ENCODE data around the gene COL5A3. TPM values are rescaled to one million over a fixed set of nuclear protein-coding genes. Genes with fewer than 3 reads are reported as not detected.

The COL5A3 gene
- polyA plus RNA-seq, 1 donor (not counting 4 experiments of a cell fraction or from before 2014, with no cell fraction given): 0.43 TPM

DNA sequence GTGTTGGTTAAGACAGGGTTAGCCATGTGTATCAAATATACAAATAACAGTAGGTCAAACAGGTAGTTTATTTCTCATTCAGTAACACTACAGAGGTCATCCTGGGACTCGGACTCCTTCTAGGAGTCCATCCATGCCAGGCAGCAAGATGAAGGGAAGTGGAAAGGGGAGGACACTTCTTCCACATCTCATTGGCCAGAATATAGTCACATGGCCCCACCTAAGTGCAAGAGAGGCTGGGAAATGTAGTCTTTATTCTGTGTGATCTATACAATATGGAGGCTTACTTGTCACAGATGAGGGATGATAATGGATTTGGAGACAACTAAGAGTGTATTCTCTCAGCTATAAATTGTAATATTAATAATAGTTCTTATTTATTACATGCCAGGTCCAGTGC lies 34.1 kb upstream of the COL5A3 start:
- Histone ChIP-seq H3K36me3 (ENCODE audit: control insufficient read depth in 2 of 2, extremely low read depth in 1 of 2, insufficient read depth in 2 of 2, low read length in 2 of 2) (no peaks in the 10 kb centered on the region), H3K9ac (ENCODE audit: control insufficient read depth, extremely low read depth, insufficient read depth, low read length) (no peak overlapping the region), H2AFZ (ENCODE audit: control insufficient read depth, low read length) (no peak overlapping the region), H3K27me3 (ENCODE audit: control insufficient read depth, extremely low read depth, insufficient read depth, low read length) (no peaks in the 10 kb centered on the region), H3K27ac (ENCODE audit: control insufficient read depth, insufficient read depth, low read length) (no peak overlapping the region), H3K4me2 (ENCODE audit: control insufficient read depth, extremely low read depth, insufficient read depth, low read depth, low read length) (no peak overlapping the region), H3K79me2 (ENCODE audit: control insufficient read depth, insufficient read depth, low read length) (no peaks in the 10 kb centered on the region), H4K20me1 (ENCODE audit: control insufficient read depth, extremely low read depth, insufficient read depth, low read length) (no peaks in the 10 kb centered on the region), H3K4me1 (ENCODE audit: control insufficient read depth, extremely low read depth, insufficient read depth, low read length) (no peaks in the 10 kb centered on the region), H3K9me3 (ENCODE audit: control insufficient read depth, low read depth, low read length) (peaks cover 14% of the 10 kb centered on the region), H3K9me1 (ENCODE audit: control insufficient read depth, extremely low read depth, insufficient read depth, low read length) (no peaks in the 10 kb centered on the region), H3K4me3 (ENCODE audit: control insufficient read depth in 2 of 3, extremely low read depth in 1 of 3, insufficient read depth in 2 of 3, low read depth in 1 of 3, low read length in 3 of 3) (no peak overlapping the region)
- DNase-seq (ENCODE audit: low read depth, low spot score): no peak
- no peak for FAIRE-seq
- dilution Hi-C loops (cut with MboI; ENCODE audit: extremely low pct_ligation_motif_present, low sequenced_read_pairs): no loop called here
- TF ChIP-seq, protein P1, sequence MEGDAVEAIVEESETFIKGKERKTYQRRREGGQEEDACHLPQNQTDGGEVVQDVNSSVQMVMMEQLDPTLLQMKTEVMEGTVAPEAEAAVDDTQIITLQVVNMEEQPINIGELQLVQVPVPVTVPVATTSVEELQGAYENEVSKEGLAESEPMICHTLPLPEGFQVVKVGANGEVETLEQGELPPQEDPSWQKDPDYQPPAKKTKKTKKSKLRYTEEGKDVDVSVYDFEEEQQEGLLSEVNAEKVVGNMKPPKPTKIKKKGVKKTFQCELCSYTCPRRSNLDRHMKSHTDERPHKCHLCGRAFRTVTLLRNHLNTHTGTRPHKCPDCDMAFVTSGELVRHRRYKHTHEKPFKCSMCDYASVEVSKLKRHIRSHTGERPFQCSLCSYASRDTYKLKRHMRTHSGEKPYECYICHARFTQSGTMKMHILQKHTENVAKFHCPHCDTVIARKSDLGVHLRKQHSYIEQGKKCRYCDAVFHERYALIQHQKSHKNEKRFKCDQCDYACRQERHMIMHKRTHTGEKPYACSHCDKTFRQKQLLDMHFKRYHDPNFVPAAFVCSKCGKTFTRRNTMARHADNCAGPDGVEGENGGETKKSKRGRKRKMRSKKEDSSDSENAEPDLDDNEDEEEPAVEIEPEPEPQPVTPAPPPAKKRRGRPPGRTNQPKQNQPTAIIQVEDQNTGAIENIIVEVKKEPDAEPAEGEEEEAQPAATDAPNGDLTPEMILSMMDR (optimal IDR thresholded peaks at IDR 0.05 in 1 of 3, IDR thresholded peaks at IDR 0.05 in 1 of 3, conservative IDR thresholded peaks at IDR 0.05 in 1 of 3; ENCODE audit: extremely low read depth in 1 of 3, insufficient read depth in 2 of 3, low read length in 3 of 3): no peak
- no peak for TF ChIP-seq EZH2 (IDR thresholded peaks at IDR 0.05; ENCODE audit: low read length)

- Histone ChIP-seq H3K9me1 (ENCODE audit: control insufficient read depth, extremely low read depth, insufficient read depth, low read length) (no peaks in the 10 kb centered on the region), H3K9ac (ENCODE audit: control insufficient read depth, extremely low read depth, insufficient read depth, low read length) (no peak overlapping the region), H3K4me1 (ENCODE audit: control insufficient read depth, extremely low read depth, insufficient read depth, low read length) (no peaks in the 10 kb centered on the region), H3K27ac (ENCODE audit: control insufficient read depth, insufficient read depth, low read length) (no peak overlapping the region), H3K9me3 (ENCODE audit: control insufficient read depth, low read depth, low read length) (peaks cover 14% of the 10 kb centered on the region), H2AFZ (ENCODE audit: control insufficient read depth, low read length) (no peak overlapping the region), H3K4me3 (ENCODE audit: control insufficient read depth in 2 of 3, extremely low read depth in 1 of 3, insufficient read depth in 2 of 3, low read depth in 1 of 3, low read length in 3 of 3) (no peak overlapping the region), H3K27me3 (ENCODE audit: control insufficient read depth, extremely low read depth, insufficient read depth, low read length) (no peaks in the 10 kb centered on the region), H3K36me3 (ENCODE audit: control insufficient read depth in 2 of 2, extremely low read depth in 1 of 2, insufficient read depth in 2 of 2, low read length in 2 of 2) (no peaks in the 10 kb centered on the region), H4K20me1 (ENCODE audit: control insufficient read depth, extremely low read depth, insufficient read depth, low read length) (no peaks in the 10 kb centered on the region), H3K4me2 (ENCODE audit: control insufficient read depth, extremely low read depth, insufficient read depth, low read depth, low read length) (no peak overlapping the region), H3K79me2 (ENCODE audit: control insufficient read depth, insufficient read depth, low read length) (no peaks in the 10 kb centered on the region)
- dilution Hi-C loops (cut with MboI; ENCODE audit: extremely low pct_ligation_motif_present, low sequenced_read_pairs): no loop called here
- FAIRE-seq (no peak), DNase-seq (ENCODE audit: low read depth, low spot score) (no peak)
- TF ChIP-seq, protein P1 (optimal IDR thresholded peaks at IDR 0.05 in 1 of 3, IDR thresholded peaks at IDR 0.05 in 1 of 3, conservative IDR thresholded peaks at IDR 0.05 in 1 of 3; ENCODE audit: extremely low read depth in 1 of 3, insufficient read depth in 2 of 3, low read length in 3 of 3): no peak
- TF ChIP-seq EZH2 (IDR thresholded peaks at IDR 0.05; ENCODE audit: low read length): no peak
These were observed 33.1 kb upstream of the COL5A3 start for GRCh38 chr19:10043286-10043927.
